ENCODE results near the gene GMNC. TPM values are rescaled to one million over a fixed set of nuclear protein-coding genes. Genes with fewer than 3 reads are reported as not detected.

The GMNC gene
- total RNA-seq, 4 donors from 2014 or later: not detected

DNA sequence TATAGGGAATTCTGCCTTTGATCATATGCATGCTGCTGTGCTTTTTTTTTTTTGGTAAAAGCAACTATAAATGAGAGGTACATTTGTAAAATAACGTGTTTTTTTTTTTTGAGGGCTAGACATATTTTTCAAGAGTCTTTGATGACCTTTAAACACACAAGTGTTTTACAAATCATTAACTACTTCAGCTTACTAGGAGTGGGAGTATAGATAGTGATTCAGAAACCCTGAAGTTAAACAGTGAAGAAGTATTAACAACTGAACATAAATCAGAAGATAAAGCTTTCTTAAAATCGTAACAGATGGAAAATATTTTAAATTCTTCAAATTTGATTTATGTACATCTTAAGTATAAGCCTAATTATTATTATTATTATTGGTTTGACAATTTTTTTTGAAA, 2.9 kb upstream of the GMNC start:
- ATAC-seq (ENCODE audit: low FRiP score): no peak
- no peak for TF ChIP-seq CTCF (IDR thresholded peaks at IDR 0.05)
- DNase-seq (ENCODE audit: low spot score): no peak

DNA sequence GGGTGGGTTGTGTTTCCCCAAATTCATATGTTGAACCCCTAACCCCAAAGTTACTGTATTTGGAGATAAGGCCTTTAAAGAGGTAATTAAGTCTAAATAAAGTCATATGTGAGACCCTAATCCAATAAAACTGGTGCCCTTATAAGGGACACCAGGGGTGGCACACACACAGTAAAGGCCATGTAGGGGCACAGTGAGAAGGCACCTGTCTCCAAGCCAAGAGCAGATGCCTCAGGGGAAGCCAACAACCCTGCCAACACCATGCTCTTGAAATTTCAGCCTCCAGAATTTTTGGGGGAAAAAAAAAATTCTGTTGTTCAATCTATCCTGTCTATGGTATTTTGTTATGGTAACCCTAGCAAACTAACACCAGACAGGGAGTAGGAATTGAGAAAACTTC, 1.5 kb upstream of the GMNC start:
- ATAC-seq (ENCODE audit: low FRiP score) (no peak), DNase-seq (ENCODE audit: low spot score) (no peak)
- TF ChIP-seq CTCF (IDR thresholded peaks at IDR 0.05): no peak

DNA sequence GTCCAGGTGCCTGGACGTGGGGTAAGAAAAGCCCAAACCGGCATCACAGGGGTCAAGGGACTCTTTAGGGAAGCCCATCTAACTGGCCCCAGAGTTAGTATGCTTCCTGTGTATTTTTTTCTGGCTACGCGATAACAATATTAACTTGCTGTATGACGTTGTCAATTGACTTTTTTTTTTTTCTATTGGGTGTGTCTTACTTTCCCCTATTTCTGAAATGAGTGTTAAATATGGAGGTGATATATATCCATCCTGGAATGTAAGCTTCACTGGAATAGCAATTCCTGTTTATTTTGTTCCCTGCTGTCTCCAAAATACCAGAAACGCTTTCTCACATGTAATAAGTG, 598 bp upstream of the GMNC start:
- no peak for TF ChIP-seq CTCF (IDR thresholded peaks at IDR 0.05)
- no peak for ATAC-seq (ENCODE audit: low FRiP score)
- DNase-seq (ENCODE audit: low spot score): no peak

- DNase-seq (ENCODE audit: low spot score) (no peak), ATAC-seq (ENCODE audit: low FRiP score) (no peak)
- no peak for TF ChIP-seq CTCF (IDR thresholded peaks at IDR 0.05)
These were observed 2.0 kb downstream of the GMNC start for GRCh38 chr3:190860521-190860920.

DNA sequence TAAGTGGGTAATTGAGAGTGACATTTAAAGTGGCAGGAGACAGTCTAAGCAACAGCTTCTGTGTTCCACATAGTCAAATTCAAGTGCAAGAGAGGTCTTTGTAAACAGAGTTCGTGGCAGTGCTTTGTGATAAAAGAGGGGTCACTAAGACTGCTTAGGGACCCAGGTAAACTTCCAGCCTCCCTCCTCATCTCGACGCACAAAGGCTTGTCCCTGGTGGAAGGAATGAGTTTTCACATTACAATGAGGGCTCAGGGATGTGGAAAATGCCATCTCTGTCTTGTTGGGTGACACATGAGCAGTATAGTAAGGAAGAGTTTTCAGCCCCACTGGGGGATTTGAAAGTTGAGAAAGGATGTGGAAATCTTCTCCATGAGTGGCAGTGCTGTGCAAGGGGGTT, 7.3 kb downstream of the GMNC start:
- DNase-seq (ENCODE audit: low spot score) (no peak), ATAC-seq (ENCODE audit: low FRiP score) (no peak)
- TF ChIP-seq CTCF (IDR thresholded peaks at IDR 0.05): no peak

- no peak for TF ChIP-seq CTCF (IDR thresholded peaks at IDR 0.05)
- no peak for ATAC-seq (ENCODE audit: low FRiP score)
These were observed 8.4 kb downstream of the GMNC start for GRCh38 chr3:190854062-190854461.

DNA sequence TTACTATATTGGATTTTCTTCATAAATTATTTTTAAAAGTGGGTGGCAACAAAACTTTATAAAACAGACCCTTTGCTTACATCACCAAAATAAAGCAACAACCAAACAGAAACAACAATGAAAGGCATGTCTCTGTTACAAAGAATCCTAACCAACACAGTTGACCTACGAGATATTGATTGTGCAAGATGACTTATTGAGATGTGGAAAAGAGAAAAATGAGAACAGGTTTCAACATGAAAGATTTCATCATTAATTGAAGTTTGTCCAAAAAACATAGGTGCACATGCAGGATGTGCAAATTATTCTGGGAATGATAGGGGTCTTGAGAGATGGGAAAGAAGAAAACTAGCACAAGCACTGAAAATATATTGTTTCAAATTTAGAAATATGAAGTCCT, 9.0 kb downstream of the GMNC start:
- ATAC-seq (ENCODE audit: low FRiP score) (no peak), DNase-seq (ENCODE audit: low spot score) (no peak)
- TF ChIP-seq CTCF (IDR thresholded peaks at IDR 0.05): no peak

More at GRCh38 chr3:190854062-190854461, 8.4 kb downstream of the GMNC start:
- DNase-seq (ENCODE audit: low spot score): no peak

Data from omental fat pad (tissue), 4 donors.